Measurements from ENCODE around the gene FGR.

GRCh38 chr1:27649306-27649635, 14.3 kb upstream of the FGR start:
- TF ChIP-seq CTCF (conservative IDR thresholded peaks at IDR 0.05) (no peak), EZH2 (IDR thresholded peaks at IDR 0.05; ENCODE audit: low read depth) (no peak)

Data from PC-9 (cell line).